BLaER1 treated with 17β-estradiol and CSF1 and Interleukin-3, amounts not matched to agents 10 nM and 100 nM (cell line): ENCODE results near the gene TRNAU1AP.
"Not testable (repeated sequence)": the region's sequence is repeated elsewhere in the genome, so short reads cannot be mapped to it uniquely, and the experiment has no call there.

ENCODE experiments used
- H3K27ac ChIP-seq, 11 experiments: shearing (Covaris generic); formaldehyde crosslinking; 2 replicates each; pipeline ENCODE4 v1.8.1; 2022
- H3K27me3 ChIP-seq, 11 experiments: shearing (Covaris generic); formaldehyde crosslinking; 2 replicates each; pipeline ENCODE4 v1.8.1; 2022
- H3K36me3 ChIP-seq, 11 experiments: shearing (Covaris generic); formaldehyde crosslinking; 2 replicates each; pipeline ENCODE4 v1.8.1; 2022
- H3K4me1 ChIP-seq, 10 experiments: shearing (Covaris generic); formaldehyde crosslinking; 2 replicates each; pipeline ENCODE4 v1.8.1; 2022
- H3K4me2 ChIP-seq, 11 experiments: shearing (Covaris generic); formaldehyde crosslinking; 2 replicates each; pipeline ENCODE4 v1.8.1; 2022
- H3K4me3 ChIP-seq, 10 experiments: shearing (Covaris generic); formaldehyde crosslinking; 2 replicates each; pipeline ENCODE4 v1.8.1; 2022
- H3K9ac ChIP-seq, 11 experiments: shearing (Covaris generic); formaldehyde crosslinking; 2 replicates each; pipeline ENCODE4 v1.8.1; 2022
- H3K9me3 ChIP-seq, 11 experiments: shearing (Covaris generic); formaldehyde crosslinking; replicated peaks in 1 of 11; 2 replicates each; pipeline ENCODE4 v1.8.1; 2022
- H4K20me1 ChIP-seq, 11 experiments: shearing (Covaris generic); formaldehyde crosslinking; 2 replicates each; pipeline ENCODE4 v1.8.1; 2022
- Cebpa-rat ChIP-seq, 11 experiments: shearing (Covaris generic); IDR thresholded peaks; 2 replicates each; pipeline ENCODE4 v1.8.1; 2022

The TRNAU1AP gene

GRCh38 chr1:28509705-28510272, 43.1 kb upstream of the TRNAU1AP start:
- TF ChIP-seq Cebpa-rat (IDR thresholded peaks at IDR 0.05): no peak
- Histone ChIP-seq H3K9me3 (peaks cover 0 to 23% (median 0%) of the 10 kb centered on the region in 11 experiments; a peak in 9 of 22 replicates), H3K27me3 (no peaks in the 10 kb centered on the region), H3K27ac (peak overlapping the region; percentile 28 to 100 (median 98); a peak in 21 of 22 replicates), H3K36me3 (peaks cover 77 to 82% (median 79%) of the 10 kb centered on the region in 11 experiments), H4K20me1 (peaks cover 62 to 88% (median 77%) of the 10 kb centered on the region in 11 experiments), H3K4me2 (peak overlapping the region; percentile 88 to 99 (median 95)), H3K4me1 (peaks cover 11 to 58% (median 34%) of the 10 kb centered on the region in 10 experiments), H3K9ac (peak overlapping the region; percentile 90 to 100 (median 98)), H3K4me3 (peak overlapping the region; percentile 86 to 99 (median 91))

- Histone ChIP-seq H3K9me3 (peaks cover 0 to 23% (median 0%) of the 10 kb centered on the region in 11 experiments; a peak in 9 of 22 replicates), H3K4me1 (peaks cover 7 to 54% (median 29%) of the 10 kb centered on the region in 10 experiments; a peak in 19 of 20 replicates), H3K9ac (peak overlapping the region; percentile 90 to 100 (median 98)), H3K36me3 (peaks cover 77 to 87% (median 79%) of the 10 kb centered on the region in 11 experiments), H3K4me3 (peak overlapping the region; percentile 86 to 99 (median 91)), H3K27me3 (no peaks in the 10 kb centered on the region), H3K4me2 (peak overlapping the region; percentile 88 to 99 (median 95)), H4K20me1 (peaks cover 69 to 95% (median 84%) of the 10 kb centered on the region in 11 experiments), H3K27ac (peak overlapping the region; percentile 28 to 100 (median 98); a peak in 21 of 22 replicates)
- TF ChIP-seq Cebpa-rat (IDR thresholded peaks at IDR 0.05): no peak
Observed at GRCh38 chr1:28510273-28510969, 42.5 kb upstream of the TRNAU1AP start.

GRCh38 chr1:28510970-28511440, 41.9 kb upstream of the TRNAU1AP start:
- Histone ChIP-seq H3K9me3 (peaks cover 0 to 23% (median 0%) of the 10 kb centered on the region in 11 experiments; a peak in 9 of 22 replicates), H3K4me2 (peak overlapping the region; percentile 88 to 99 (median 95)), H3K9ac (peak overlapping the region; percentile 90 to 100 (median 98)), H3K4me1 (peaks cover 7 to 54% (median 29%) of the 10 kb centered on the region in 10 experiments; a peak in 19 of 20 replicates), H4K20me1 (peaks cover 74 to 100% (median 90%) of the 10 kb centered on the region in 11 experiments), H3K27me3 (no peaks in the 10 kb centered on the region), H3K4me3 (peak overlapping the region; percentile 0 to 99 (median 91); a peak in 17 of 20 replicates), H3K27ac (peak overlapping the region in 9 of 11 experiments; percentile 95 to 100 (median 99); a peak in 19 of 22 replicates), H3K36me3 (peaks cover 77 to 87% (median 79%) of the 10 kb centered on the region in 11 experiments)
- no peak for TF ChIP-seq Cebpa-rat (IDR thresholded peaks at IDR 0.05)

GRCh38 chr1:28512058-28512611, 40.8 kb upstream of the TRNAU1AP start:
- Histone ChIP-seq H3K4me2 (peak overlapping the region; percentile 88 to 99 (median 95); a peak in 20 of 22 replicates), H3K36me3 (peaks cover 66 to 77% (median 69%) of the 10 kb centered on the region in 11 experiments), H3K27ac (peak overlapping the region in 9 of 11 experiments; percentile 95 to 100 (median 99); a peak in 18 of 22 replicates), H3K9ac (peak overlapping the region; percentile 4 to 100 (median 98); a peak in 18 of 22 replicates), H3K4me1 (peaks cover 7 to 54% (median 29%) of the 10 kb centered on the region in 10 experiments; a peak in 19 of 20 replicates), H3K27me3 (no peaks in the 10 kb centered on the region), H4K20me1 (peaks cover 86 to 100% (median 99%) of the 10 kb centered on the region in 11 experiments), H3K9me3 (peaks cover 0 to 19% (median 0%) of the 10 kb centered on the region in 11 experiments; a peak in 8 of 22 replicates), H3K4me3 (peak overlapping the region in 7 of 10 experiments; percentile 6 to 96 (median 91); a peak in 6 of 20 replicates)
- no peak for TF ChIP-seq Cebpa-rat (IDR thresholded peaks at IDR 0.05)

- Histone ChIP-seq H4K20me1 (peaks cover 84 to 97% (median 93%) of the 10 kb centered on the region in 11 experiments), H3K27ac (peak overlapping the region in 2 of 11 experiments; percentile 26 to 40; a peak in 2 of 22 replicates)
- H3K9me3 ChIP-seq: not testable (repeated sequence)
Observed at GRCh38 chr1:28514445-28514933, 38.4 kb upstream of the TRNAU1AP start.

GRCh38 chr1:28516518-28516956, 36.3 kb upstream of the TRNAU1AP start:
- peaks cover 63 to 97% (median 93%) of the 10 kb centered on the region in 11 experiments for H4K20me1 ChIP-seq
- no peaks in the 10 kb centered on the region for H3K27me3 ChIP-seq
- H3K4me1 ChIP-seq: peaks cover 29 to 57% (median 40%) of the 10 kb centered on the region in 10 experiments
- H3K4me2 ChIP-seq: no peak overlapping the region
- no peak overlapping the region for H3K4me3 ChIP-seq
- no peak for TF ChIP-seq Cebpa-rat (IDR thresholded peaks at IDR 0.05)
- peak overlapping the region in 3 of 11 experiments; percentile 39 to 99 (median 55); a peak in 3 of 22 replicates for H3K27ac ChIP-seq
- H3K36me3 ChIP-seq: peaks cover 27 to 44% (median 36%) of the 10 kb centered on the region in 11 experiments
- H3K9me3 ChIP-seq: no peaks in the 10 kb centered on the region
- H3K9ac ChIP-seq: peak overlapping the region in 1 of 11 experiments; percentile 99; a peak in 2 of 22 replicates

More at GRCh38 chr1:28514445-28514933, 38.4 kb upstream of the TRNAU1AP start:
- H3K4me1 ChIP-seq: peaks cover 14 to 57% (median 37%) of the 10 kb centered on the region in 10 experiments
- peaks cover 42 to 54% (median 45%) of the 10 kb centered on the region in 11 experiments for H3K36me3 ChIP-seq
- not testable (repeated sequence) for H3K9ac ChIP-seq, H3K27me3 ChIP-seq, H3K4me3 ChIP-seq, H3K4me2 ChIP-seq

GRCh38 chr1:28517649-28517999, 35.3 kb upstream of the TRNAU1AP start:
- Histone ChIP-seq H3K27ac (peak overlapping the region in 10 of 11 experiments; percentile 71 to 100 (median 98); a peak in 18 of 22 replicates), H4K20me1 (peaks cover 53 to 97% (median 93%) of the 10 kb centered on the region in 11 experiments), H3K9me3 (no peaks in the 10 kb centered on the region), H3K36me3 (peaks cover 16 to 44% (median 33%) of the 10 kb centered on the region in 11 experiments), H3K4me1 (peaks cover 35 to 56% (median 44%) of the 10 kb centered on the region in 10 experiments), H3K4me2 (peak overlapping the region; percentile 88 to 99 (median 95)), H3K27me3 (no peaks in the 10 kb centered on the region), H3K4me3 (peak overlapping the region; percentile 64 to 91 (median 76)), H3K9ac (peak overlapping the region; percentile 76 to 100 (median 96))
- TF ChIP-seq Cebpa-rat (IDR thresholded peaks at IDR 0.05): no peak
